Activated naive CD8-positive, alpha-beta T cell treated with anti-CD3 and anti-CD28 coated beads for 36 hours (primary cell): ENCODE data around the gene ANO7. TPM values are rescaled to one million over a fixed set of nuclear protein-coding genes. Genes with fewer than 3 reads are reported as not detected.

ENCODE experiments used
- DNase-seq: peaks from one replicate; pipeline ENCODE4 v3.0.0; 2021
- H3K27ac Mint-ChIP-seq: one replicate; pipeline ENCODE4 v1.8.0; 2022; ENCODE audit warnings: mild to moderate bottlenecking, moderate library complexity, mixed read lengths
- H3K27me3 Mint-ChIP-seq: one replicate; pipeline ENCODE4 v1.8.0; 2022; ENCODE audit warnings: mild to moderate bottlenecking, mixed read lengths
- H3K36me3 Mint-ChIP-seq: one replicate; pipeline ENCODE4 v1.8.0; 2021; ENCODE audit warnings: mild to moderate bottlenecking, mixed read lengths
- H3K4me1 Mint-ChIP-seq: one replicate; pipeline ENCODE4 v1.8.0; 2021; ENCODE audit warnings: mixed read lengths
- H3K4me3 Mint-ChIP-seq: one replicate; pipeline ENCODE4 v1.8.0; 2022; ENCODE audit warnings: mild to moderate bottlenecking, moderate library complexity, mixed read lengths
- H3K9me3 Mint-ChIP-seq: one replicate; pipeline ENCODE4 v1.8.0; 2022; ENCODE audit warnings: mixed read lengths
- total RNA-seq, 2 experiments: library from RNA; stranded (reverse); gene quantifications; one replicate each; pipeline ENCODE4 v1.2.3, GENCODE V29; 2021

Gene ANO7, protein sequence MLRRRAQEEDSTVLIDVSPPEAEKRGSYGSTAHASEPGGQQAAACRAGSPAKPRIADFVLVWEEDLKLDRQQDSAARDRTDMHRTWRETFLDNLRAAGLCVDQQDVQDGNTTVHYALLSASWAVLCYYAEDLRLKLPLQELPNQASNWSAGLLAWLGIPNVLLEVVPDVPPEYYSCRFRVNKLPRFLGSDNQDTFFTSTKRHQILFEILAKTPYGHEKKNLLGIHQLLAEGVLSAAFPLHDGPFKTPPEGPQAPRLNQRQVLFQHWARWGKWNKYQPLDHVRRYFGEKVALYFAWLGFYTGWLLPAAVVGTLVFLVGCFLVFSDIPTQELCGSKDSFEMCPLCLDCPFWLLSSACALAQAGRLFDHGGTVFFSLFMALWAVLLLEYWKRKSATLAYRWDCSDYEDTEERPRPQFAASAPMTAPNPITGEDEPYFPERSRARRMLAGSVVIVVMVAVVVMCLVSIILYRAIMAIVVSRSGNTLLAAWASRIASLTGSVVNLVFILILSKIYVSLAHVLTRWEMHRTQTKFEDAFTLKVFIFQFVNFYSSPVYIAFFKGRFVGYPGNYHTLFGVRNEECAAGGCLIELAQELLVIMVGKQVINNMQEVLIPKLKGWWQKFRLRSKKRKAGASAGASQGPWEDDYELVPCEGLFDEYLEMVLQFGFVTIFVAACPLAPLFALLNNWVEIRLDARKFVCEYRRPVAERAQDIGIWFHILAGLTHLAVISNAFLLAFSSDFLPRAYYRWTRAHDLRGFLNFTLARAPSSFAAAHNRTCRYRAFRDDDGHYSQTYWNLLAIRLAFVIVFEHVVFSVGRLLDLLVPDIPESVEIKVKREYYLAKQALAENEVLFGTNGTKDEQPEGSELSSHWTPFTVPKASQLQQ
- total RNA-seq, result 1 to 10 TPM; 3.4 to 3.6 TPM

DNA sequence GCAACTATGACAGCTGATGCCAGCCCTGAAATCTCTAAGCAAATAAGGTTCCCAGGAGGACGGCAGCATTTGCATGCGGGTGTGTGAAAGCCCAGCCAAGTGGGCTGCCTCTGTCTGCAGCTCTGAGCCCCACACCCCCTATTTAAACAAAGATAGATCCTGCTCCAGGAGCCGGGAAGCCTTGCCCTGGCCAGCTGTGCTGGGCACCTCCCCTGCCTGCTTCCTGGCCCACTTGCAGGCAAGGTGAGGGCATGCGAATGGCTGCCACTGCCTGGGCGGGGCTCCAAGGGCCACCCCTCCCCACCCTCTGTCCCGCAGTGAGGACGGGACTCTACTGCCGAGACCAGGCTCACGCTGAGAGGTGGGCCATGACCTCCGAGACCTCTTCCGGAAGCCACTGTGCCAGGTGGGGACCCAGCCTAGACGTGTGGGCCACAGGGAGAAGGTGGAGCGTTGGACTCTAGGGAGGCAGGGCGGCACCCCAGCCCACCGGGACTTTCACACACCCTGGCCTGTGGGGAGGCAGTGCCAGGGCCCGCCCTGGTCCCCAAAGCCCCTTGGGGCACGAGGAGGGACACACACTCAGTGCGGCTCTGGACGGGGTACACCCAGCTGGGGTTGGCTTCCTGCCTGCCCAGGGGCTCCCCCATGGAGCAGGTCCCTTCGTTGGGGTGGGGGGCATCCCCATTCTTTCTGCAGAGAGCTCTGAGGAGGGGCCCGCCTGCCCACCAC is at the start of gene ANO7:
ANO7 (plus strand) TSS at position 317 of the 732 bp plus-strand sequence. CDS start 1,387 bp downstream, outside the sequence.
- no peak within 1 kb of the TSS for H3K27ac Mint-ChIP-seq
- no peaks in the 10 kb centered on the region for H3K27me3 Mint-ChIP-seq
- no peak for DNase-seq
- no peaks in the 10 kb centered on the region for H3K36me3 Mint-ChIP-seq
- no peaks in the 10 kb centered on the region for H3K9me3 Mint-ChIP-seq
- no peaks in the 10 kb centered on the region for H3K4me1 Mint-ChIP-seq
- H3K4me3 Mint-ChIP-seq, result no peak within 1 kb of the TSS

DNA sequence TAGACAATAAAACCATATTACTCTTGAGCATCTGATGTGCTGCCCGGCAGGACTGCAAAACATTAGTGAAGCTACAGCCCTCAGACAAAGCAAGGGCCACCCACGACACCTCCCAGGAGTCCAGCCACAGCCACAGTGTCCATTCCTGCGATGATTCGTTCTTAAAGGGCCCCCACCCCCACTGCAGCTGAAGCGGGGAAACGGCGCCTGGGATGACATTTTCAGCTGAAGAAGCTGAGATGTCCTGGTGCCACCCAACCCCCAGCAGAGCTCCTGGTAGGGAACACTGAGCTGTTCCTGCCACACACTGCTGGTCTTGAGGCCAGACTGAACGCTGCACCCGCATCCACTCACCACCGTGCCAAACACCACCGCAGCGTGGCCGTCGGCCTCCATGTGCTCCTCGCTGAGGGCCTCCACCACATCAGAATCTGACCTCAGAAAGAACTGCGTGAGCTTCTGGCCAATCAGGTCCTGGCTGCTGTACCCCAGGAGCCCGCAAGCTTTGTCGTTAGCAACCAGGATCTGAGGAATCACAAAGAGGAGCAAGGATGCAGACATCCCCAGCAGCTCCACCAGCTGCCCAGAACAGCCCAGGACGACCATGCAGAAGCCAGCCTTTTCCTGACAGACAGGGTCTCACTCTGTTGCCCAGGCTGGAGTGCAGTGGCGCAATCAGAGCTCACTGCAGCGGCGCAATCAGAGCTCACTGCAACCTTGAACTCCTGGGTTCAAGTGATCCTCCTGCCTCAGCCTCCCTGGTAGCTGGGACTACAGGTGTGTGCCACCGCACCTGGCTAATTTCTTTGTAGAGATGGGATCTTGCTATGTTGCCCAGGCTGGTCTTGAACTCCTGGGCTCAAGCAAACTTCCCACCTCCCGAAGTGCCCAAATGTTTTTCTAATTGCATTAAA is 48.7 kb upstream of the ANO7 start:
- no peak for DNase-seq
- Mint-ChIP-seq H3K4me3 (no peak overlapping the region), H3K4me1 (no peaks in the 10 kb centered on the region), H3K9me3 (no peaks in the 10 kb centered on the region), H3K36me3 (peaks cover 12% of the 10 kb centered on the region), H3K27me3 (no peaks in the 10 kb centered on the region), H3K27ac (no peak overlapping the region)

DNA sequence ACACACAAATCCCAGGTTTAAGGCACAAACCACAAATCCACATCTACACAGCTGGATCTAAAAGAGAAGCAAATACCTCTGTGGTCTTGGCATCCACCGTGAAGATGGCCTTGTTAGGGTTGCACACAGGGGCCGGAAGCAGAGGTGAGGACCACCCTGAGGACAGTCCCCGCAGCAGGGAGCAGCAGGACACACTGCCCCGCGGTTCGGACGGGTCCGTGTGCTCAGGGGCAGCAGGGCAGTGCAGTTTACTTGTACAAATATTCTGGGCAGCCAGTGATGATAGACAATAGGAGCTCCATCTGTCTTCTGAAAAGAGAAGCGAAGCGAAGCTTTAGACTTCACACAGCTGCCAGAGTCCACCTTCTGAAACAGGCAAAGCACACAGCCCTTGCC is 48.0 kb upstream of the ANO7 start:
- H3K27ac Mint-ChIP-seq, result no peak overlapping the region
- H3K4me3 Mint-ChIP-seq, result no peak overlapping the region
- no peaks in the 10 kb centered on the region for H3K9me3 Mint-ChIP-seq
- no peak for DNase-seq
- no peaks in the 10 kb centered on the region for H3K4me1 Mint-ChIP-seq
- no peaks in the 10 kb centered on the region for H3K27me3 Mint-ChIP-seq
- peaks cover 12% of the 10 kb centered on the region for H3K36me3 Mint-ChIP-seq

DNA sequence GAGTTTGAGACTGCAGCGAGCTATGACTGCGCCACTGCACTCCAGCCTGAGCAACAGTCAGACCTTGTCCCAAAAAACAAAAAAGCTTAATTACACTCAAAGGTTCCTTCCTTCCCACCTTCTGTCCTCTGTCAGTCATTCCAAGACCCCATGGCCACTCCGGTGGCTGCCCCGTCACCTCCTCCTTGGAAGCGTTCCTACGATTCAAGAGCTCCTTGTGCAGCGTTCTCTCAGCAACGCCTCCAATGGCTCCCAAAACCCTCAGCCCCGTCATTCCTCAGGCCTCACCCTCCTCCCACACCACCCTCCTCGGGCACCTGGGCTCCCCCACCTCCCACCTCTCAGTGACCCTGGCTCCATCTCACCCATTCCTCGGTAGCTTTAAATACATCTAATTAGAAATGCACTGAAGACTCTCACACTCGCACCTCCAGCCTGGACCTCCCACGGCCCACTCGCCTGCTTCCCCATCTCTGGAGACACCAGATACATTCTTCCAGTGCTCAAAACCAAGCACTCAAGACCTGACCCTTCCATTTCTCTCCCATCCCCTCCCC is 47.2 kb upstream of the ANO7 start:
- peaks cover 2% of the 10 kb centered on the region for H3K4me1 Mint-ChIP-seq
- H3K27me3 Mint-ChIP-seq, result no peaks in the 10 kb centered on the region
- H3K36me3 Mint-ChIP-seq, result peaks cover 12% of the 10 kb centered on the region
- DNase-seq, result no peak
- H3K9me3 Mint-ChIP-seq, result no peaks in the 10 kb centered on the region
- no peak overlapping the region for H3K27ac Mint-ChIP-seq
- H3K4me3 Mint-ChIP-seq, result no peak overlapping the region

DNA sequence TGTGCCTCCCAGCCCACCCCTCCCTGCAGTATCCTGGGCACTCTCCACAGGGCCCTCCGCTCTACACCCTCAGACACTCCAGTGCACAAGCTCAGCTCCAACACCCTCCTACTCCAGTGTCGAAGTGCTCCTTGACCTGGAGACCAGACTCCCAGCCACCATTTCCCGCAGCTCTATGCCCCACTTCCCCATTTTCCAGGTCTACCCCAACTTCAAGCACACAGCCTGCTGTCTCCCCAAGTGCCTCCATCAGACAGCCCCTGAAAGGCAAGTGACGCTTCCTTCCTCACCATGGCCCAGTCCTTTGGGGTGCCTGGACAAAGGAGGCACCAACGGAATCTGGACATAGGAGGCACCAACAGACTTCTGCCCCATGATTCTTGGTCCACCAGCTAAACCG is 46.4 kb upstream of the ANO7 start:
- no peak overlapping the region for H3K4me3 Mint-ChIP-seq
- H3K4me1 Mint-ChIP-seq, result peaks cover 9% of the 10 kb centered on the region
- H3K36me3 Mint-ChIP-seq, result peaks cover 12% of the 10 kb centered on the region
- DNase-seq, result no peak
- H3K27ac Mint-ChIP-seq, result no peak overlapping the region
- no peaks in the 10 kb centered on the region for H3K27me3 Mint-ChIP-seq
- no peaks in the 10 kb centered on the region for H3K9me3 Mint-ChIP-seq

DNA sequence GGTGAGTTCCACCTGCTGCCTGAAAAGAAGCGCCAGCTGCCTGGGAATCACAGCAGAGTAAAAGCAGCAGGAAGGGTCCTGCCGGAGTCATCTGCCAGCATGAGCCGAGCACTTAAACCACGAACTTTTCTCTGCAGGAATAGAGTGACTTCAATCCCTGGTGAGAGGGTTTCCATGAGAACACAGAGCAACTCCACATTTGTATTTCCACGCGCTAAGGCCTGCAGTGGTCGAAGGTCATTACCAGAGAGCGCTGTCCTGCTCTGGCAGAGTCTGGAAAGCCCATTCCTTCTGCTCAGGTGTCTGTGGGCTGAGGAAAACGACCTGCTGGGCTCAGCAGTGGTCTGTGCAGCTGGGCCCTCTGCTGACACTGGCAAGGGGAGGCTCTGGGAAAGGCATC is 45.9 kb upstream of the ANO7 start:
- Mint-ChIP-seq H3K4me3 (no peak overlapping the region), H3K27ac (no peak overlapping the region), H3K9me3 (no peaks in the 10 kb centered on the region)

DNA sequence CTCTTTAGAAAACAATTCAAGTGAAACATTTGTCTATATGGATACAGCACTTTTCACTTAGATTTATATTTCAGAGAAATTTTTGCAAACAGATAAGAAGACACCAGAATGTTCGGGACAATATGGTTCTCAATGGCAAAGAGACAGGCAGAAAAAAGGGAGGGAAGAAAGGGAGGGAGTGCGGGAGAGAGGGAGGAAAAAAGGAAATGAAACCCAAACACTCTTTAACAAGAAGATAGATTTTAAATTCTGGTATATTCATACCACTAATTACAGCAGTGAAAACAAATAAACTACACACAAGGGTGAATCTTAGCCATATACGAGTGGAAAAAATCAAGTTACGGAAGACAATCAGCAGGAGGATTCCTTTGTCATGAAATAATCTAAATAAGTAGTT is 42.2 kb upstream of the ANO7 start:
- Mint-ChIP-seq H3K36me3 (peaks cover 10% of the 10 kb centered on the region), H3K27ac (no peak overlapping the region), H3K4me3 (no peak overlapping the region), H3K27me3 (no peaks in the 10 kb centered on the region), H3K9me3 (no peaks in the 10 kb centered on the region), H3K4me1 (peaks cover 23% of the 10 kb centered on the region)
- DNase-seq, result no peak

More for the DNA sequence above, 45.9 kb upstream of the ANO7 start:
- Mint-ChIP-seq H3K36me3 (peaks cover 12% of the 10 kb centered on the region), H3K27me3 (no peaks in the 10 kb centered on the region), H3K4me1 (peaks cover 9% of the 10 kb centered on the region)
- no peak for DNase-seq

DNA sequence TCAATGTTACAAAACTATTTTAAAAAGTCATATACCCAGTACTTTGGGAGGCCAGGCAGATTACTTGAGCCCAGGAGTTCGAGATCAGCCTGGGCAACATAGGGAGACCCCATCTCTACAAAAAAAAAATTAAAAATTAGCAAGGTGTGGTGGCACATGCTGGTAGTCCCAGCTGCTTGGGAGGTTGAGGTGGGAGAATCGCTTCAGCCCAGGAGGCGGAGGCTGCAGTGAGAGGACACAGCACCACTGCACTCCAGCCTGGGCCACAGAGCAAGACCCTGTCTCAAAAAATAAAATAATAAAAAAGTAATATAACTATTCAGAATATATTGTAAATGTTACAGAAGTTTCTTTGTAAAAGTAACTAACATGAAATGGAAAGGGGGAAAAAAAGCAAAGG is 41.1 kb upstream of the ANO7 start:
- Mint-ChIP-seq H3K4me3 (no peak overlapping the region), H3K9me3 (no peaks in the 10 kb centered on the region), H3K27me3 (no peaks in the 10 kb centered on the region), H3K27ac (no peak overlapping the region), H3K4me1 (peaks cover 34% of the 10 kb centered on the region), H3K36me3 (peaks cover 4% of the 10 kb centered on the region)
- no peak for DNase-seq

DNA sequence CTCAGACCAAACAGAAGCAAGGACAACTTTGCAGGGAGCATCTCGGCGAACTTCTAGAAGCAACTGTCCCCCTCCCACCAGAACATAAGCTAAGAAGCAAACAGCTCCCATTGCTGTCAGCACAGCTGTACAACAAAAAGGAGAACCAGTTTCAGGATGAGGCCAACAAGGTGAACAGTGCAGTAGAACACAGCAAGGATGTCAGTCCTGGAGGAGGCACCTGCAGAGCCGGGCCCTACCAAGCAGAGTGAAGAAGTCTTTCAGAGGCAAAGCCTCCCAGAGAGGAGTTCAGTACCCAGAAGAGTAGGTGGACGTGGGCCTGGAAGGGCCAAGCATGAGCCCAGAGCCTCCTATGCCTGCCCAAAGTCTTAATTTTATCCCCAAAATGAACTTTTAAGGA is 40.2 kb upstream of the ANO7 start:
- no peaks in the 10 kb centered on the region for H3K9me3 Mint-ChIP-seq
- H3K27ac Mint-ChIP-seq, result peak overlapping the region; percentile 60
- H3K4me1 Mint-ChIP-seq, result peaks cover 40% of the 10 kb centered on the region
- H3K27me3 Mint-ChIP-seq, result no peaks in the 10 kb centered on the region
- peaks cover 6% of the 10 kb centered on the region for H3K36me3 Mint-ChIP-seq
- DNase-seq, result no peak
- H3K4me3 Mint-ChIP-seq, result peak overlapping the region; percentile 95

DNA sequence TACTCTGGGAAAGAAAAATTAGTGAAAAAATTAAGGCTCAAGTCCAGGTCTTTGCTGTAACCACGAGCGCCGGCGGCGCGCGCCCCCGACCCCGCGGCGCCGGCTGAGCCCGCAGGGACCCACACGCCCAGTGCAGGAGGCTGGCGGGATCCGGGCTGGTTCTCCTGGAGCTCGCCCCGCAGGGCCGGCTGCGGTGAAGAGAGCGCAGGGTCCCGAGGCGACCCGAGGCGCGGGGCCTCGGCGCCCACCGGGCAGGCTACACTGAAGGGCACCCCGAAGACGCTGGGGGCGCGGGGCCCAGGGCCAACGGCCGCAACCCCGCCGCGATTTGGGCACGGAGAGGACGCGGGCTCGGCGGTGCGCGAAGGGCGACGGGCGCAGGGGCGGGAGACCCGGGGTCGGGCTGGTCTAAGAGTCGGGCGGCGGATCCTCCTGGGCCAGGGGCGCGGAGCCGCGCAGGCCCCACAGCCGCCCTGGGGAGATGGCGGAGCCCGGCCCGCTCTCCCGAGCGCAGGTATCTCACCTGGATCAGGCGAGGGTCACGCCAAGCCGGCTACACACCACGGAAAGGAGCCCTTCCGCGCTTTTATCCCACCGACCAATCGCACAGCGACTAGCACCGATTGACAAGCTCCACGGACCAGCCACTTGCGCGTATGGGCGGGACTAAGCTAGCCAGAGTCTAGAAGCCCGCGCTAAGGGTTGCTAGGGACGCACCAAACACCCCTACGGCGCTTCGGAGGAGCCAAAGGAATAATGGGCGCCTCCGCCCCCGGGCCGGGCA is 39.4 kb upstream of the ANO7 start, which contains the start of gene PASK:
PASK (minus strand) TSS at position 582 of the 784 bp plus-strand sequence. CDS start 6,440 bp downstream, outside the sequence.
- Mint-ChIP-seq H3K36me3 (peaks cover 6% of the 10 kb centered on the region), H3K27ac (peak within 1 kb of the TSS; percentile 86), H3K27me3 (no peaks in the 10 kb centered on the region), H3K4me1 (peaks cover 45% of the 10 kb centered on the region), H3K4me3 (peak within 1 kb of the TSS; percentile 95), H3K9me3 (no peaks in the 10 kb centered on the region)
- DNase-seq, result peak; percentile 95

DNA sequence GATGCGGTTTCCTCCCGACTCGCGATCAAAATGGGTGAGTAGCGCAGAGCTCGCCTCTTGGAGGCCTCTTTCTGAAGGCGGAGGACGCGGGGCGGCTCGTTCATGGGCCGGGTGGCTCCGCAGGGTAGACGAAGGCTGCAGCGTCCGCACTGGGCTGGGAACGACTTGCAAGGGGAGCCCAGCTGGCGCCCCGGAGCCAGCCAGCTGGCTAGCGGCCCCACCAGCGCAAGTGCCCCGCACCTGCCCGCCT is 38.9 kb upstream of the ANO7 start:
- Mint-ChIP-seq H3K9me3 (no peaks in the 10 kb centered on the region), H3K4me1 (peaks cover 45% of the 10 kb centered on the region), H3K36me3 (peaks cover 6% of the 10 kb centered on the region), H3K27me3 (no peaks in the 10 kb centered on the region), H3K4me3 (peak overlapping the region; percentile 95), H3K27ac (peak overlapping the region; percentile 76)
- DNase-seq, result no peak

DNA sequence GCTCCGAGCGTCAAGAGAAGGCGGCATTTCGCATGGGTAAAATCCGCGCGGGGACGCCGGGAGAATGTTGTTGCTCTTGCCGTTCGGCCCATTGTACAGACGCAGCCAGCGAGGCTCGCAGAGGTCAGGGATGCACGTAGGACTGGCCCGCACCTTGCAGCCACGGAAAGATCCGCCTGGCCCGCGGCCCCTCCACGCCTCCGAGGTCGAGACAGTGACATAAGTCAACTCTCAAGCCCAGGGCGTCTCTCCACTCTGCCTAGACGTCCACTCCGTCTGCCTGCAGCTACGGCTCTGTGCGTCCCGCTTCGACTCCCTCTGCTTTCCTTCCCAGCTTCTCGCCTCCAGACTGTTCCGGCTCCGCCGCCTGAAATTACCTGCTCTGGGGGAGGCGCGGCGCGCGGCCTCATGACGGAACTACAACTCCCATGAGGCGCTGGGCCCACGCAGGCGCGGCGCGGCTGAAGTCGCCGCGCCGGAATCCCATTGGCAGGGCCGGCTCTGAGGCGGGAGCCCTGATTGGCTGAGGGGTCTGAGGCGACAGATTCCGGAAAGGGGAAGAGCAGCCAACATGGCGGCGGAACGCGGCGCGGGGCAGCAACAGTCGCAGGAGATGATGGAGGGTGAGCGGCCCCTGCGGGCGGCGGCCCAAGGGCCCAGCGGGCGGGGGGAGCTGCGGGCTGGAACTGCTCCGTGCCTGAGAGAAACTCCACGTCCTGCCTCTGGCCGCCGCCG is 38.4 kb upstream of the ANO7 start, which contains the start of gene PPP1R7:
PPP1R7 (plus strand) TSS at position 543 of the 735 bp plus-strand sequence; CDS start at position 572, 29 bp downstream.
- Mint-ChIP-seq H3K4me1 (peaks cover 48% of the 10 kb centered on the region), H3K27ac (peak within 1 kb of the TSS; percentile 86), H3K4me3 (peak within 1 kb of the TSS; percentile 95), H3K27me3 (no peaks in the 10 kb centered on the region), H3K9me3 (no peaks in the 10 kb centered on the region), H3K36me3 (peaks cover 8% of the 10 kb centered on the region)
- DNase-seq, result peak; percentile 94
